Astrocyte (in vitro differentiated cells and primary cell): ENCODE data around the gene MYH9.

Experiments
- EZH2 ChIP-seq: IDR thresholded peaks from 2 replicates; pipeline ENCODE4 v1.6.1; 2012; ENCODE audit warnings: mild to moderate bottlenecking, low read length, inconsistent platforms; ENCODE audit not compliant: insufficient read depth
- TF ChIP-seq, protein P1 (sequence below): IDR thresholded peaks from 2 replicates; pipeline ENCODE4 v1.5.1; 2011; ENCODE audit warnings: low read depth, mild to moderate bottlenecking, inconsistent platforms, low read length, moderate library complexity; ENCODE audit not compliant: insufficient read depth

DNA sequence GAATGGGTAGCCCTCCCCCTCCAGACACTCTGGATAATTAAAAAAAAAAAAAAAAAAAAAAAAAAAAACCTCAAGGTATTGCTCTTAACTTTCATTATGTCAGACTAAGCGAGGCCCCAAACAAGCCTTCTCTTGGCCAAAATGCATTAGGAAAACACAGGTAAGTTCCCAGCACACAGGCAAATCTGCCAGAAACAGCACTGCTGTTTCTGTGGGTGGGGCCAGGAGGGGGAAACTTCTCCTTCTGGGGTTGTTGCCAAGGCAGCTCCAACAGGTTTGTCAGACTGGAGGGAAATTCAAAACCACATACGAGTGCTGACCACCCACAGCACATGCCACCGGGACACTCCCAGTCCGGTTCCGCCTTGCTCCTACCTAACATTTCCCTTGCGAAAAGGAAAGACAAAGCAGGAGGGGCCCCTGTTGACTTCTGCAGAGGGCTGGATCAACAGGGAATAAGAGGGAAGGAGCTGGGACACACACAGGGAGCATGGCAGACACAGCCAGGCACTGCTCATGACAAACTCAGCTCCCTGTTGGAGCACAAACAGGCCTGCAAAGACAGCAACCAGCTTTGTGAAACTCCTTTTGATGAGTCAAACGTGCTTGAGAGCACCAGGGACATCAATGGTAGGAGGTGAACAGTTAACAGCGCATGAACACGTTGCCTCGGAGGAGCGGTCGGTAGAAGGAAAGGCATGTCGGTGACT lies 55.0 kb downstream of the MYH9 start:
- TF ChIP-seq, protein P1, sequence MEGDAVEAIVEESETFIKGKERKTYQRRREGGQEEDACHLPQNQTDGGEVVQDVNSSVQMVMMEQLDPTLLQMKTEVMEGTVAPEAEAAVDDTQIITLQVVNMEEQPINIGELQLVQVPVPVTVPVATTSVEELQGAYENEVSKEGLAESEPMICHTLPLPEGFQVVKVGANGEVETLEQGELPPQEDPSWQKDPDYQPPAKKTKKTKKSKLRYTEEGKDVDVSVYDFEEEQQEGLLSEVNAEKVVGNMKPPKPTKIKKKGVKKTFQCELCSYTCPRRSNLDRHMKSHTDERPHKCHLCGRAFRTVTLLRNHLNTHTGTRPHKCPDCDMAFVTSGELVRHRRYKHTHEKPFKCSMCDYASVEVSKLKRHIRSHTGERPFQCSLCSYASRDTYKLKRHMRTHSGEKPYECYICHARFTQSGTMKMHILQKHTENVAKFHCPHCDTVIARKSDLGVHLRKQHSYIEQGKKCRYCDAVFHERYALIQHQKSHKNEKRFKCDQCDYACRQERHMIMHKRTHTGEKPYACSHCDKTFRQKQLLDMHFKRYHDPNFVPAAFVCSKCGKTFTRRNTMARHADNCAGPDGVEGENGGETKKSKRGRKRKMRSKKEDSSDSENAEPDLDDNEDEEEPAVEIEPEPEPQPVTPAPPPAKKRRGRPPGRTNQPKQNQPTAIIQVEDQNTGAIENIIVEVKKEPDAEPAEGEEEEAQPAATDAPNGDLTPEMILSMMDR = no peak
- TF ChIP-seq EZH2 = no peak
